HepG2 (cell line): ENCODE results near the gene SUCLG1. TPM values are rescaled to one million over a fixed set of nuclear protein-coding genes. Genes with fewer than 3 reads are reported as not detected.

ENCODE experiments used
- ADNP ChIP-seq: sonication (generic); formaldehyde crosslinking; IDR thresholded peaks from 2 replicates; pipeline ENCODE4 v1.4.0; 2020; ENCODE audit warnings: missing genetic modification reagents
- CCDC6 ChIP-seq: sonication (generic); formaldehyde crosslinking; IDR thresholded peaks from 2 replicates; pipeline ENCODE4 v1.8.1; 2022; ENCODE audit warnings: mild to moderate bottlenecking, missing genetic modification reagents, moderate library complexity
- HIC2 ChIP-seq: sonication (generic); formaldehyde crosslinking; IDR thresholded peaks from 2 replicates; pipeline ENCODE4 v1.9.0; 2022; ENCODE audit warnings: low read depth, missing genetic modification reagents
- HNF4A ChIP-seq: sonication (generic); formaldehyde crosslinking; IDR thresholded peaks from 2 replicates; pipeline ENCODE4 v1.4.0; 2020; ENCODE audit warnings: missing genetic modification reagents
- KDM1A ChIP-seq: IDR thresholded peaks from 2 replicates; pipeline ENCODE4 v1.6.1; 2016; ENCODE audit warnings: missing compliant biosample characterization
- MTA3 ChIP-seq: sonication (generic); formaldehyde crosslinking; IDR thresholded peaks from 2 replicates; pipeline ENCODE4 v1.4.0; 2020; ENCODE audit warnings: missing genetic modification reagents
- MXD3 ChIP-seq: IDR thresholded peaks from 2 replicates; pipeline ENCODE4 v1.6.1; 2016; ENCODE audit warnings: mild to moderate bottlenecking, missing biosample characterization, missing genetic modification reagents
- MXD4 ChIP-seq: IDR thresholded peaks from 2 replicates; pipeline ENCODE4 v1.6.1; 2016; ENCODE audit warnings: mild to moderate bottlenecking, missing biosample characterization, missing genetic modification reagents
- NFIC ChIP-seq: IDR thresholded peaks from 2 replicates; pipeline ENCODE4 v1.6.1; 2012; ENCODE audit warnings: mild to moderate bottlenecking, low read length, inconsistent platforms
- PAX8 ChIP-seq: sonication (generic); formaldehyde crosslinking; IDR thresholded peaks from 2 replicates; pipeline ENCODE4 v1.8.0; 2022; ENCODE audit warnings: mild to moderate bottlenecking, missing genetic modification reagents, borderline replicate concordance
- PHB2 ChIP-seq: fragments of 450-650 bp; IDR thresholded peaks from 2 replicates; pipeline ENCODE4 v1.6.1; 2018; ENCODE audit not compliant: partially characterized antibody
- PRMT3 ChIP-seq: sonication (generic); formaldehyde crosslinking; IDR thresholded peaks from 2 replicates; pipeline ENCODE4 v1.8.1; 2022; ENCODE audit warnings: low read depth, mild to moderate bottlenecking, moderate library complexity, missing genetic modification reagents, borderline replicate concordance
- RFX5 ChIP-seq: IDR thresholded peaks from 2 replicates; pipeline ENCODE4 v1.6.1; 2011; ENCODE audit warnings: low read depth, low read length, improper control_type of control experiment
- SMAD3 ChIP-seq: sonication (generic); formaldehyde crosslinking; IDR thresholded peaks from 2 replicates; pipeline ENCODE4 v1.4.0; 2020; ENCODE audit warnings: missing genetic modification reagents
- SMAD9 ChIP-seq: sonication (generic); formaldehyde crosslinking; IDR thresholded peaks from 2 replicates; pipeline ENCODE4 v1.5.1; 2020; ENCODE audit warnings: mild to moderate bottlenecking, missing genetic modification reagents
- SRY ChIP-seq: sonication (generic); formaldehyde crosslinking; IDR thresholded peaks from 2 replicates; pipeline ENCODE4 v1.8.0; 2022; ENCODE audit warnings: mild to moderate bottlenecking, missing genetic modification reagents
- TBP ChIP-seq: sonication (generic); formaldehyde crosslinking; IDR thresholded peaks from 2 replicates; pipeline ENCODE4 v1.5.0; 2020; ENCODE audit warnings: missing genetic modification reagents
- THAP11 ChIP-seq: IDR thresholded peaks from 2 replicates; pipeline ENCODE4 v1.6.1; 2016; ENCODE audit warnings: missing biosample characterization, missing genetic modification reagents
- TOE1 ChIP-seq: sonication (generic); formaldehyde crosslinking; IDR thresholded peaks from 2 replicates; pipeline ENCODE4 v1.4.0; 2020; ENCODE audit warnings: mild to moderate bottlenecking, missing genetic modification reagents
- TRAFD1 ChIP-seq: sonication (generic); formaldehyde crosslinking; IDR thresholded peaks from 2 replicates; pipeline ENCODE4 v1.5.1; 2020; ENCODE audit warnings: missing genetic modification reagents, mild to moderate bottlenecking, borderline replicate concordance
- ZNF121 ChIP-seq: sonication (generic); formaldehyde crosslinking; IDR thresholded peaks from 2 replicates; pipeline ENCODE4 v1.5.0; 2020; ENCODE audit warnings: mild to moderate bottlenecking, missing genetic modification reagents
- ZNF138 ChIP-seq: sonication (generic); formaldehyde crosslinking; IDR thresholded peaks from 2 replicates; pipeline ENCODE4 v1.5.0; 2020; ENCODE audit warnings: mild to moderate bottlenecking, low read depth, missing genetic modification reagents
- ZNF20 ChIP-seq: sonication (generic); formaldehyde crosslinking; IDR thresholded peaks from 2 replicates; pipeline ENCODE4 v1.4.0; 2020; ENCODE audit warnings: mild to moderate bottlenecking, moderate library complexity, missing genetic modification reagents
- ZNF331 ChIP-seq: sonication (generic); formaldehyde crosslinking; IDR thresholded peaks from 2 replicates; pipeline ENCODE4 v1.4.0; 2020; ENCODE audit warnings: missing genetic modification reagents
- ZNF451 ChIP-seq: sonication (generic); formaldehyde crosslinking; IDR thresholded peaks from 2 replicates; pipeline ENCODE4 v1.5.0; 2020; ENCODE audit warnings: mild to moderate bottlenecking, missing genetic modification reagents
- ZNF484 ChIP-seq: sonication (generic); formaldehyde crosslinking; IDR thresholded peaks from 2 replicates; pipeline ENCODE4 v1.5.1; 2020; ENCODE audit warnings: mild to moderate bottlenecking, low read depth, missing genetic modification reagents, borderline replicate concordance
- ZNF616 ChIP-seq: sonication (generic); formaldehyde crosslinking; IDR thresholded peaks from 2 replicates; pipeline ENCODE4 v1.5.0; 2020; ENCODE audit warnings: low read depth, mild to moderate bottlenecking, missing genetic modification reagents
- ZNF703 ChIP-seq: sonication (generic); formaldehyde crosslinking; IDR thresholded peaks from 2 replicates; pipeline ENCODE4 v1.5.1; 2020; ENCODE audit warnings: missing genetic modification reagents, mild to moderate bottlenecking, moderate library complexity, borderline replicate concordance
- polyA plus RNA-seq, 8 experiments: library from polyadenylated mRNA; depleted of rRNA in 3 of 8; stranded (reverse) in 7 of 8; unstranded in 1 of 8; fragments of >200 nt; fragmentation: Illumina TruSeq in 4 of 8; extraction: Trizol in 4 of 8; gene quantifications; 2 replicates each; pipeline versions ENCODE4 v1.2.1 to v1.2.3, GENCODE V29; 2011 to 2016; ENCODE audit warnings: low read depth in 4 of 8, missing spikeins in 1 of 8, mixed read lengths in 1 of 8; ENCODE audit not compliant: insufficient read depth in 1 of 8
- total RNA-seq, 5 experiments: library from RNA; depleted of rRNA; stranded (reverse); fragments of >200 nt; fragmentation: Illumina TruSeq; extraction: Trizol; gene quantifications; 2 replicates each; pipeline ENCODE4 v1.2.3, GENCODE V29; 2016; ENCODE audit warnings: low read depth in 1 of 5

SUCLG1 gene
- total and polyA plus RNA-seq, 2 of the 13 experiments (the other 11 are each of a cell fraction or from before 2014, with no cell fraction given): 58.7 to 121 TPM

GRCh38 chr2:84459018-84459943 is at the start of gene SUCLG1 (continued):
- TF ChIP-seq ZNF484 (no peak), PRMT3 (CRISPR knock-in tag) (no peak), ZNF138 (CRISPR knock-in tag) (no peak), MXD4 (no peak), RFX5 (no peak), KDM1A (CRISPR knock-in tag) (no peak), HNF4A (CRISPR knock-in tag) (no peak; the same call in 1 of the 2 replicates), CCDC6 (CRISPR knock-in tag) (no peak), ZNF331 (CRISPR knock-in tag) (peak; percentile 57; the same call in 1 of the 2 replicates), SMAD3 (CRISPR knock-in tag) (peak; percentile 68; the same call in 1 of the 2 replicates), ZNF703 (CRISPR knock-in tag) (no peak; the same call in 1 of the 2 replicates), THAP11 (CRISPR knock-in tag) (peak; percentile 99), ZNF451 (no peak; the same call in 1 of the 2 replicates), TRAFD1 (CRISPR knock-in tag) (no peak), TBP (CRISPR knock-in tag) (no peak), ZNF616 (CRISPR knock-in tag) (no peak), PHB2 (no peak), SRY (0 out of 2 replicates have a peak, but pooled peaks have one; percentile 29), ADNP (CRISPR knock-in tag) (no peak), MXD3 (CRISPR knock-in tag) (no peak), MTA3 (CRISPR knock-in tag) (no peak), HIC2 (no peak), ZNF121 (CRISPR knock-in tag) (no peak; the same call in 1 of the 2 replicates), ZNF20 (CRISPR knock-in tag) (no peak), PAX8 (CRISPR knock-in tag) (no peak; the same call in 1 of the 2 replicates), NFIC (0 out of 2 replicates have a peak, but pooled peaks have one; percentile 24), TOE1 (CRISPR knock-in tag) (no peak; the same call in 1 of the 2 replicates), SMAD9 (CRISPR knock-in tag) (peak; percentile 79)
